GM13976 (cell line): ENCODE results near the gene RTCB.

Source experiments
- DNase-seq: peaks from one replicate; pipeline ENCODE4 v3.0.0; 2012; ENCODE audit warnings: low spot score
- CTCF ChIP-seq: IDR thresholded peaks from 2 replicates; pipeline ENCODE4 v1.5.1; 2012; ENCODE audit warnings: borderline replicate concordance, mild to moderate bottlenecking; ENCODE audit not compliant: insufficient read depth; ENCODE audit errors: extremely low read depth, missing control alignments, control extremely low read depth
- in situ Hi-C: fragments of 300-500 bp; cut with MboI; formaldehyde crosslinking; loops from one replicate; pipeline ENCODE4 v1.12.0; 2022; ENCODE audit warnings: low sequenced_read_pairs, mixed read lengths, inconsistent platforms; ENCODE audit not compliant: unreplicated experiment

RTCB gene

GRCh38 chr22:32342977-32343376 lies 69.1 kb downstream of the RTCB start:
- no peak for DNase-seq
- TF ChIP-seq CTCF: no peak
- in situ Hi-C loops: no loop called here

GRCh38 chr22:32341122-32341740 lies 70.8 kb downstream of the RTCB start:
- no peak for TF ChIP-seq CTCF
- DNase-seq: no peak
- in situ Hi-C loops: no loop called here

- no peak for DNase-seq
- in situ Hi-C loops: no loop called here
- TF ChIP-seq CTCF: no peak
These were observed 71.6 kb downstream of the RTCB start for GRCh38 chr22:32340411-32340810.

GRCh38 chr22:32339190-32340012 lies 72.6 kb downstream of the RTCB start:
- in situ Hi-C loops: no loop called here
- DNase-seq: no peak
- TF ChIP-seq CTCF: no peak

GRCh38 chr22:32338757-32339156 lies 73.3 kb downstream of the RTCB start:
- TF ChIP-seq CTCF: no peak
- in situ Hi-C loops: no loop called here

More at GRCh38 chr22:32338757-32339156, 73.3 kb downstream of the RTCB start:
- no peak for DNase-seq
